Regular cardiac myocyte (primary cell): ENCODE results near the gene HCST. TPM values are rescaled to one million over a fixed set of nuclear protein-coding genes. Genes with fewer than 3 reads are reported as not detected.

ENCODE experiments used
- total RNA-seq: library from RNA; depleted of rRNA; stranded (reverse); fragments of >200 nt; gene quantifications from 2 replicates; pipeline ENCODE4 v1.2.3, GENCODE V29; 2014

The HCST gene, protein sequence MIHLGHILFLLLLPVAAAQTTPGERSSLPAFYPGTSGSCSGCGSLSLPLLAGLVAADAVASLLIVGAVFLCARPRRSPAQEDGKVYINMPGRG
- total RNA-seq, result 0.38 and 0.56 TPM in 2 replicates

DNA sequence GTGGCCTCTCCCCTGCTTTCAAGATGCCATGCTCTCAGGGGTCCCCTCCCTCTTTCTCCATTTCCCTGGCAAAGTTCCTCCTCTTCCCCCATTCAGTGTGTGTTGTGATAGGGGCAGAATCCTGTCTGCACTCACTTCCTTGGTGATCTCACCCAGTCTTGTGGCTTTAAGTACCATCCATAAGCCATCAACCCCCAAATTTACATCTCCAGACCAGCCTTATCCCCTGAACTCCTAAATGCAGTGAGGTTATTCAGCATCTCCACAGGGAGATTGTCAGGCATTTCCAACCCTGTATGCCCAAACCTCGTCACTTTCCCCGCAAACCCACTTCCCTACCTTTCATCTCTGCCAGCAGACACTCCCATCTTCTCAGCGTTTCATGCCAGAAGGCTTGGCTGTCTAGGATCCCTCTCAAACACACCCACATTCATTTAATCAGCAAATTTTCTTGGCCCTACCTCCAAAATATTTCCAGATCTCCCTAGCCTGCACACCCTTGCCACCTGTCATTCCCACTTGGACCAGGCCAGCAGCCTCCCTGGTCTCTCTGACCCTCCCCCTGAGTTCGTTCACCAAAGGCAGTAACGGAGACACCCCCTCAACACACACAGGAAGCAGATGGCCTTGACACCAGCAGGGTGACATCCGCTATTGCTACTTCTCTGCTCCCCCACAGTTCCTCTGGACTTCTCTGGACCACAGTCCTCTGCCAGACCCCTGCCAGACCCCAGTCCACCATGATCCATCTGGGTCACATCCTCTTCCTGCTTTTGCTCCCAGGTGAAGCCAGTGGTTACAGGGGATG lies at the start of gene HCST:
HCST (plus strand) TSS at position 676 of the 808 bp plus-strand sequence; CDS start at position 741, 65 bp downstream.

DNA sequence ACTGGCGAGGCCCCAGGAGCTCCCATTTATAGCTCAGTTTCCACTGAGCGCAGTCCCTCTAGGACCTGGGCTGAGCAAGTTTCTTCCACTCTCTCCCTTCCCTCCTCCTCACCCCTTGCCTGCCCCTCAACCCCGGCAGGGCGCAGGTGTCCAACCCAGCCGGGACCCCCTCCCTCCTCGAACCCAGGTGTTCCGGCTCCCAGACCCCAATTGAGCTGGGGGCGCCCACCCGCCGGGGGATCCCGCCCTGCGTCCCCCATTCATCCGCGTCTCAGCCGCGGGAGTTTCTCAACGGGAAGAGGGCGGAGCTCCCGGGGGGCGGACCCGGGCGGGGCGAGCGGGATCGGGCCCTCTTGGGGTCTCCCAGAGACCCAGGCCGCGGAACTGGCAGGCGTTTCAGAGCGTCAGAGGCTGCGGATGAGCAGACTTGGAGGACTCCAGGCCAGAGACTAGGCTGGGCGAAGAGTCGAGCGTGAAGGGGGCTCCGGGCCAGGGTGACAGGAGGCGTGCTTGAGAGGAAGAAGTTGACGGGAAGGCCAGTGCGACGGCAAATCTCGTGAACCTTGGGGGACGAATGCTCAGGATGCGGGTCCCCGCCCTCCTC lies 45.7 kb upstream of the HCST start, which contains the start of gene KIRREL2:
KIRREL2 (plus strand) TSS at position 366 of the 604 bp plus-strand sequence; CDS start at position 575, 209 bp downstream.

DNA sequence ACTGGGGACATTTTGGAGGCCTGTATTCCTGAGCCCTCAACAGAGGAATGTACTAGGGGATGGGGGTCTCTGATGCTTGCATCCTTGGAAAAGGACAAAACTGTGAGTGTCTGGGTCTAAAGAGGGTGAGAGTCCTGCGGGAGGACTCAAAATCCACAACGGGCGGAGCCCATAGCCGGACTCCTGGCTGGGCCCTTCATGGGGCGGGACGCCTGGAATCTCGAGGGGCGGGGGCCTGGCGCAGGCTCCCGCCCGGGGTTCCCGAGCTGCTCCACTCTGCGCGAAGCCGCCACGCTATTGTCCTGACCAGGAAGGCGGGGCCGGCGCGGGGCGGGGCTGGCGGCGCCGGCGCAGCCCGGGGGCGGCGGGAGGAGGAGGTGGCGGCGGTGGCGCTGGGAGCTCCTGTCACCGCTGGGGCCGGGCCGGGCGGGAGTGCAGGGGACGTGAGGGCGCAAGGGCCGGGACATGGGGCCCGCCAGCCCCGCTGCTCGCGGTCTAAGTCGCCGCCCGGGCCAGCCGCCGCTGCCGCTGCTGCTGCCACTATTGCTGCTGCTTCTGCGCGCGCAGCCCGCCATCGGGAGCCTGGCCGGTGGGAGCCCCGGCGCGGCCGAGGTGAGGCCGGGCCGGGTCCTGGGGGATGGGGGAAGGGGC lies 34.0 kb upstream of the HCST start, which contains the start of gene APLP1:
APLP1 (plus strand) TSS at position 403 of the 651 bp plus-strand sequence; CDS start at position 466, 63 bp downstream.

DNA sequence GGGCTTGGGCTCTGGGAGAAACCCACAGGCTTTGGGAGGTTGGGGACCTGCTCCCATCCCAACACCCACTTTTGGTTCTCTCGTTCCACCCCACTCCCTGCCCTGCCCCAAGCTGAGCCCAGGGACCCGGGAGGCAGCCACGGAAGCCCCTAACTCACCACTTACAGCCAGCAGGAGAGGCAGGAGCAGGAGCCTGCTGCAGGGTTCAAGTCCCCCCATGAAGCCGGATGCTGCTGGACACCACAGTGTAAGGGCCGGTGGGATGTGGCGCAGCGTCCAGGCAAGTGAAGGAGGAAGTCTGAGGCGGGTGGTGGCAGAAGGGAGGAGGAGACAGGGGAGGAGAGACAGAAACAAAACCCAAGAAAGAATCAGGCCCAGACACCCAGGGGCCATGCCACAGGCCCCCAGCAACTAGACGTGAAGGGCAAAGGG lies 5.7 kb downstream of the HCST start, which contains the start of gene TYROBP:
TYROBP (minus strand) TSS at position 286 of the 432 bp plus-strand sequence; CDS start at position 219, 67 bp downstream.

DNA sequence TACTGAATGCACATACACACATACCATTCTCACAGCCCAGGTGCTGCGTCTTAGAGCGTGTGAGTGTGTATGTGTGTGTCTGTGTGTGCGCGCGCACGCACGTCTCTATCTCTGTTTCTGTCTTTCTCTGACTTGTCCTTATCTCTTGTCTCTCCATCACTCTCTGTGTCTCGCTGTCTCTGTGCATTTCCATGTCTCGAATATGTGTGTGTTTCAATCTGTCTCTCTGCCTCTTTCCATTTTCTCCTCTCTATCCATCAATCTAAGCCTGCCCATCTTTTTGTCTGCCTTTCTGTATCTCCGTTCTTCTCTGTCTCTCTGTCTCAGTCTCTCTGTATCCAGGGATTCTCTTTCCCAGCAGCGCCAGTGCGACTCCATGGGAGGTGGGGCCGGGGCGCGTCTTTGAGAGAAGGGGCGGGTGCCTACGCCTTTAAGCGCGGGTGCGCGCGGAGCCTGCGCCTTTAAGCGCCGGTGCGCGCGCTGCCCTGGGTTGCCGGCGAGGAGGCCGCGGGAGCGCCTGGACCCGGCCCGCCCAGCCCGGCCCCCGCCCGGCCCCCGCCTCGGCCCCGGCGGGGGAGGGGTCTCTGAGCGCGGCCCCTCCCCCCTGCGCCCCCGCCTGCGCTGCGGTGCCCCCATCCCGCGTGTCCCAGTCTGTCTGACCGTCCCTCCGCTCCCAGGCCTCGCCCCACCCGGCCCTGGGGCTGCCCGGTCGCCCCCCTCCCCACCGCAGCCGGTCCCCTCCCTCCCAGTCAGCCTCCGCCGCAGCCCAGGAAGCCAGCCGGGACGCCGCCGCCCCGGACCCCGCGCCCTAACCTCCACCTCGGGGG lies 33.8 kb downstream of the HCST start, which contains the start of gene LRFN3:
LRFN3 (plus strand) TSS at position 464 of the 827 bp plus-strand sequence. CDS start 3,052 bp downstream, outside the sequence.

Other genes starting within 250 kb of the HCST start
- gene UPK1A, start 236.0 kb upstream of the HCST start, total RNA-seq, result under 0.01 TPM in 1 of 2 replicates, not detected in the other
- gene ZBTB32, start 198.0 kb upstream of the HCST start, total RNA-seq, result not detected in 2 replicates
- gene KMT2B, start 184.5 kb upstream of the HCST start, total RNA-seq, result 2.5 and 3.3 TPM in 2 replicates
- 0.56 and 1.3 TPM in 2 replicates for gene IGFLR1, start 160.1 kb upstream of the HCST start, total RNA-seq
- gene U2AF1L4, start 157.1 kb upstream of the HCST start, total RNA-seq, result 7.3 and 7.9 TPM in 2 replicates
- gene PSENEN, start 156.9 kb upstream of the HCST start, total RNA-seq, result 15.1 and 17.5 TPM in 2 replicates
- gene LIN37, start 154.0 kb upstream of the HCST start, total RNA-seq, result 10.5 and 11.0 TPM in 2 replicates
- gene HSPB6, start 145.5 kb upstream of the HCST start, total RNA-seq, result 36.4 and 96.1 TPM in 2 replicates
- gene PROSER3, start 144.4 kb upstream of the HCST start, total RNA-seq, result 2.8 and 4.0 TPM in 2 replicates
- 1.7 and 2.9 TPM in 2 replicates for gene ARHGAP33, start 127.0 kb upstream of the HCST start, total RNA-seq
- gene PRODH2, start 89.7 kb upstream of the HCST start, total RNA-seq, result not detected in 2 replicates
- gene NPHS1, start 50.0 kb upstream of the HCST start, total RNA-seq, result not detected in 2 replicates
- gene KIRREL2, start 45.6 kb upstream of the HCST start, total RNA-seq, result 0.28 TPM in 1 of 2 replicates, not detected in the other
- gene APLP1, start 34.0 kb upstream of the HCST start, total RNA-seq, result 12.7 and 14.8 TPM in 2 replicates
- 2.0 and 2.5 TPM in 2 replicates for gene NFKBID, start 2.0 kb upstream of the HCST start, total RNA-seq
- gene TYROBP, start 5.8 kb downstream of the HCST start, total RNA-seq, result not detected in 2 replicates
- 1.2 and 2.3 TPM in 2 replicates for gene LRFN3, start 33.8 kb downstream of the HCST start, total RNA-seq
- 12.1 and 12.5 TPM in 2 replicates for gene SDHAF1, start 92.7 kb downstream of the HCST start, total RNA-seq
- 0.19 and 0.28 TPM in 2 replicates for gene SYNE4, start 106.3 kb downstream of the HCST start, total RNA-seq
- 18.3 and 20.5 TPM in 2 replicates for gene ALKBH6, start 111.7 kb downstream of the HCST start, total RNA-seq
- 2.5 and 5.4 TPM in 2 replicates for gene CLIP3, start 130.3 kb downstream of the HCST start, total RNA-seq
- 3.3 and 4.5 TPM in 2 replicates for gene THAP8, start 151.8 kb downstream of the HCST start, total RNA-seq
- 0.85 and 8.4 TPM in 2 replicates for gene WDR62, start 152.4 kb downstream of the HCST start, total RNA-seq
- not detected in 2 replicates for gene OVOL3, start 208.6 kb downstream of the HCST start, total RNA-seq
- gene POLR2I, start 212.3 kb downstream of the HCST start, total RNA-seq, result 41.7 and 65.2 TPM in 2 replicates
- gene TBCB, start 212.9 kb downstream of the HCST start, total RNA-seq, result 179 and 333 TPM in 2 replicates
- gene CAPNS1, start 237.5 kb downstream of the HCST start, total RNA-seq, result 198 and 306 TPM in 2 replicates
- gene COX7A1, start 249.9 kb downstream of the HCST start, total RNA-seq, result 25.4 and 70.5 TPM in 2 replicates